ENCODE measurements around the gene HKDC1. TPM values are rescaled to one million over a fixed set of nuclear protein-coding genes. Genes with fewer than 3 reads are reported as not detected.

HKDC1 gene
- total RNA-seq, 1 experiment from 2014 or later = 0.50 TPM

Other genes starting within 250 kb of the HKDC1 start
- gene KIFBP, start 231.5 kb upstream of the HKDC1 start, total RNA-seq (2014; rRNA removed; shearing (Covaris generic)) = 65.4 and 73.4 TPM in 2 replicates
- 232 and 251 TPM in 2 replicates for gene SRGN, start 132.2 kb upstream of the HKDC1 start, total RNA-seq (2014; rRNA removed; shearing (Covaris generic))
- 18.6 and 24.0 TPM in 2 replicates for gene VPS26A, start 96.2 kb upstream of the HKDC1 start, total RNA-seq (2014; rRNA removed; shearing (Covaris generic))
- 22.0 and 26.1 TPM in 2 replicates for gene SUPV3L1, start 40.1 kb upstream of the HKDC1 start, total RNA-seq (2014; rRNA removed; shearing (Covaris generic))
- 50.0 and 53.1 TPM in 2 replicates for gene HK1, start 58.2 kb downstream of the HKDC1 start, total RNA-seq (2014; rRNA removed; shearing (Covaris generic))
- not detected in 2 replicates for gene TACR2, start 196.6 kb downstream of the HKDC1 start, total RNA-seq (2014; rRNA removed; shearing (Covaris generic))
- 6.3 and 7.8 TPM in 2 replicates for gene TSPAN15, start 231.1 kb downstream of the HKDC1 start, total RNA-seq (2014; rRNA removed; shearing (Covaris generic))

All from SJSA1 (cell line).